IMR-90 (cell line): ENCODE measurements around the gene ARHGAP8.

Experiments
- BHLHE40 ChIP-seq: fragments of 150-350 bp; IDR thresholded peaks from 2 replicates; pipeline ENCODE4 v1.6.1; 2016; ENCODE audit warnings: mild to moderate bottlenecking, low read depth, low read length
- CTCF ChIP-seq: conservative IDR thresholded peaks from 2 replicates; pipeline ENCODE4 v1.5.1; 2012; ENCODE audit warnings: mild to moderate bottlenecking, low read depth, low read length, improper control_type of control experiment
- ELK1 ChIP-seq: fragments of 150-350 bp; IDR thresholded peaks from 2 replicates; pipeline ENCODE4 v1.6.1; 2016; ENCODE audit warnings: low read depth, mild to moderate bottlenecking, low read length, moderate library complexity, borderline replicate concordance
- MXI1 ChIP-seq: IDR thresholded peaks from 2 replicates; pipeline ENCODE4 v1.6.1; 2012; ENCODE audit warnings: low read depth, mild to moderate bottlenecking, low read length, moderate library complexity, borderline replicate concordance
- POLR2A ChIP-seq: IDR thresholded peaks from 2 replicates; pipeline ENCODE4 v1.6.1; 2012; ENCODE audit warnings: mild to moderate bottlenecking, low read depth, low read length
- RAD21 ChIP-seq: IDR thresholded peaks from 2 replicates; pipeline ENCODE4 v1.6.1; 2012; ENCODE audit warnings: low read length, improper control_type of control experiment
- RFX5 ChIP-seq: IDR thresholded peaks from 2 replicates; pipeline ENCODE4 v1.8.0; 2012; ENCODE audit warnings: low read depth, mild to moderate bottlenecking, low read length, moderate library complexity
- SMC3 ChIP-seq: fragments of 150-350 bp; IDR thresholded peaks from 2 replicates; pipeline ENCODE4 v1.6.1; 2016; ENCODE audit warnings: low read depth, mild to moderate bottlenecking, antibody characterized with exemption, low read length, moderate library complexity
- USF2 ChIP-seq: fragments of 150-350 bp; IDR thresholded peaks from 2 replicates; pipeline ENCODE4 v1.6.1; 2017; ENCODE audit warnings: mild to moderate bottlenecking, antibody characterized with exemption, low read length, low read depth

- TF ChIP-seq ELK1 (no peak), MXI1 (no peak), CTCF (no peak), RAD21 (no peak), POLR2A (no peak), SMC3 (no peak), BHLHE40 (no peak), RFX5 (no peak), USF2 (no peak)
Observed at GRCh38 chr22:44813416-44813815, 61.0 kb downstream of the ARHGAP8 start.
